Type B pancreatic cell (in vitro differentiated cells): ENCODE measurements around the gene FCF1. TPM values are rescaled to one million over a fixed set of nuclear protein-coding genes. Genes with fewer than 3 reads are reported as not detected.

Experiments used
- DNase-seq: peaks from one replicate; pipeline ENCODE4 v3.0.0; 2021; ENCODE audit warnings: mixed read lengths; ENCODE audit not compliant: unreplicated experiment; ENCODE audit errors: extremely low spot score
- H3K27ac Mint-ChIP-seq: 2 replicates; pipeline ENCODE4 v1.8.0; 2021; ENCODE audit warnings: mild to moderate bottlenecking, mixed read lengths
- H3K27me3 Mint-ChIP-seq: 2 replicates; pipeline ENCODE4 v1.8.0; 2021; ENCODE audit warnings: mixed read lengths
- H3K36me3 Mint-ChIP-seq: 2 replicates; pipeline ENCODE4 v1.8.0; 2021; ENCODE audit warnings: mixed read lengths
- H3K4me1 Mint-ChIP-seq: one replicate; pipeline ENCODE4 v1.8.0; 2021; ENCODE audit warnings: mixed read lengths; ENCODE audit not compliant: unreplicated experiment
- H3K4me3 Mint-ChIP-seq: 2 replicates; pipeline ENCODE4 v1.8.0; 2021; ENCODE audit warnings: mild to moderate bottlenecking, mixed read lengths
- H3K9me3 Mint-ChIP-seq: 2 replicates; pipeline ENCODE4 v1.8.0; 2021; ENCODE audit warnings: mixed read lengths
- CTCF ChIP-seq: fragments of 200-600 bp; sonication (generic); conservative IDR thresholded peaks from 2 replicates; pipeline ENCODE4 v1.5.0; 2021; ENCODE audit warnings: antibody characterized with exemption, mild to moderate bottlenecking
- total RNA-seq: library from RNA; stranded (reverse); gene quantifications from 2 replicates; pipeline ENCODE4 v1.2.1, GENCODE V29; 2021; ENCODE audit warnings: low replicate concordance

Gene FCF1
- total RNA-seq, 1 donor from 2014 or later: 48.0 TPM

- H3K4me3 Mint-ChIP-seq: no peak overlapping the region
- no peaks in the 10 kb centered on the region for H3K9me3 Mint-ChIP-seq
- peaks cover 9% of the 10 kb centered on the region for H3K4me1 Mint-ChIP-seq
- H3K27ac Mint-ChIP-seq: peak overlapping the region; percentile 12
- H3K27me3 Mint-ChIP-seq: no peaks in the 10 kb centered on the region
- no peak for TF ChIP-seq CTCF
- DNase-seq: no peak
- peaks cover 22% of the 10 kb centered on the region for H3K36me3 Mint-ChIP-seq
Measured at GRCh38 chr14:74682169-74682952, 30.6 kb upstream of the FCF1 start.

- no peaks in the 10 kb centered on the region for H3K27me3 Mint-ChIP-seq
- H3K9me3 Mint-ChIP-seq: no peaks in the 10 kb centered on the region
- H3K27ac Mint-ChIP-seq: no peak overlapping the region
- TF ChIP-seq CTCF: no peak
- no peak for DNase-seq
- H3K4me1 Mint-ChIP-seq: peaks cover 9% of the 10 kb centered on the region
- H3K4me3 Mint-ChIP-seq: no peak overlapping the region
- peaks cover 25% of the 10 kb centered on the region for H3K36me3 Mint-ChIP-seq
Measured at GRCh38 chr14:74683406-74683805, 29.5 kb upstream of the FCF1 start.

DNA sequence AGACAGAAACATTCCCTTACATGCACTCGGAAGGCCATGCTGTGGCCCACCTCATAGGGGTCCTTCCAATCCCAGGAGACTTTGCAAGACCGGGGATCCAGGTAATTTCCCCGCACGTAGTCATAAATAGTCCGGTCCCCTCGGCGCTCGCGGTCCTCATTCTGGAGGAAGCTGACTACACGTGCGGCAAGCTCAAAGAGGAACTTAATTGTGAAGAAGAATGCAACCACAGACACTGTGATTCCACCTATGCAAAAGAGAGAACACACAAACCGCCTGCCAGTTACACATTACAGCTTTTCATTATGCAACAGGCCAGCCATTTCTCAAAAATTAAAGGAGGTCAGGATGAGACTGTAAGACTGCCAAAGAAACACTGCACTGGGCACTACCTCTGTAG is 28.5 kb upstream of the FCF1 start:
- Mint-ChIP-seq H3K9me3 (no peaks in the 10 kb centered on the region), H3K27ac (no peak overlapping the region), H3K27me3 (no peaks in the 10 kb centered on the region), H3K4me1 (peaks cover 9% of the 10 kb centered on the region), H3K36me3 (peaks cover 32% of the 10 kb centered on the region), H3K4me3 (no peak overlapping the region)
- no peak for TF ChIP-seq CTCF
- DNase-seq: no peak

- peaks cover 32% of the 10 kb centered on the region for H3K36me3 Mint-ChIP-seq
Measured at GRCh38 chr14:74685056-74685455, 27.9 kb upstream of the FCF1 start.

DNA sequence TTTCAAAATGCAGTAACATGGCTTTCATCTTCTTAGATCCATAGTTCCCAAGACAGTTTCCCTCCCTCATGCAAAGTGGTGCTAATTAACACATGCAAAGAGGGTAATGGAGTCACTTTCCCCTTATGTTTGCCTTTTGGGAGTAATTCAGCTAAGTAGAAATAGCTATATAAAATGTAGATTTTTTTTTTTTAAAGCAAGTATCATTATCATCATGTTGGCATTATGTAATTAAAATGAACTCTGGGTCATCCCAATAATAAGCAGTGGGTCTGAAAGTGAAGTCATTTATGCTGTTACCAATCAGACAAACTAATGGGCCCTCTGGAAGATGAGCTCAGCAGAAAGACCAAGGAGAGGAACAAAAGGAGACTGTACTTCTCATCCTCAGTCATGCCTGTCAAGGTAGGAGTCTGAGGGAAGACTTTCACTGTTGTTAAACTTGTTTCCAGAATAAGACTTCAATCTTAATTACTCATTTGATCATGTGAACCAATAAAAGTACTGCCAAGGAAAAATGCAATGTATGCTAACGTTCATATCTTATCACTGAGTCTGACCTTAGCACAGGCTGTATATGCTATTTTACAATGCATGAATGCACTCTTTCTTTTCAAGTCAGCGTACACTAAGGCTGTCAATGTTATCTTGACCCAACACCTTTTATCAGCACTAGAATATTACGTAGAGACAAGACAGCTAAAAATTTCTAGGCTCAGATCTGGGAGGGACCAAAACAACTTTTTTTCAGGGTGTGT is 26.8 kb upstream of the FCF1 start:
- Mint-ChIP-seq H3K4me3 (no peak overlapping the region), H3K27me3 (no peaks in the 10 kb centered on the region), H3K27ac (no peak overlapping the region), H3K36me3 (peaks cover 39% of the 10 kb centered on the region), H3K4me1 (peaks cover 9% of the 10 kb centered on the region), H3K9me3 (no peaks in the 10 kb centered on the region)
- no peak for DNase-seq
- TF ChIP-seq CTCF: no peak

More at GRCh38 chr14:74685056-74685455, 27.9 kb upstream of the FCF1 start:
- Mint-ChIP-seq H3K27me3 (no peaks in the 10 kb centered on the region), H3K4me3 (no peak overlapping the region), H3K27ac (no peak overlapping the region), H3K9me3 (no peaks in the 10 kb centered on the region), H3K4me1 (peaks cover 9% of the 10 kb centered on the region)
- no peak for TF ChIP-seq CTCF
- no peak for DNase-seq
